HEK293 (cell line): Measurements from ENCODE around the gene KRTAP24-1.

Experiments used
- HOXA7 ChIP-seq: sonication (generic); formaldehyde crosslinking; IDR thresholded peaks from 2 replicates; pipeline ENCODE4 v1.8.1; 2022; ENCODE audit warnings: missing genetic modification reagents, borderline replicate concordance
- ZNF175 ChIP-seq: fragments of 450-650 bp; formaldehyde crosslinking; IDR thresholded peaks from 2 replicates; pipeline ENCODE4 v1.5.1; 2016; ENCODE audit warnings: missing biosample characterization, missing genetic modification characterization

GRCh38 chr21:30282850-30283249, at the start of gene KRTAP24-1:
- TF ChIP-seq HOXA7, result no peak
- no peak for TF ChIP-seq ZNF175
